Measurements from ENCODE around the gene FAP.

DNA sequence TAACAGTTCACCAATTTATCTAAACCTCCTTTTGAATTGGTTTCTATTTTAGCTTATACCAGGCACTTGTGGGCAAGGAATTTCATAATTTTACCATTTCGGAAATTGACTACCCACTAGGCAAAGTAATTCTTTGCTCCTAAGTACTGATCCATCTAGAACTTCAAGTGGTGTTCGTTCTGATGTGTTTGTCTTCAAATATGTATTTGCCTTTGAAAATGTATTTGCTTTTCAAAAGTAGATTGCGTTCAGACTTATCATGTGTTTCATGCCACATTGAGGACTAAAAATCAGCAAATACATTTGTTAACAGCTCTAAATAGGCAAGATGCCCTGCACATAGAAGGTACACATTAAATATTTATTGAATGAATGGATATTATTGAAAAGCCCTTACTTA is 48.5 kb upstream of the FAP start:
- TF ChIP-seq, protein P1, sequence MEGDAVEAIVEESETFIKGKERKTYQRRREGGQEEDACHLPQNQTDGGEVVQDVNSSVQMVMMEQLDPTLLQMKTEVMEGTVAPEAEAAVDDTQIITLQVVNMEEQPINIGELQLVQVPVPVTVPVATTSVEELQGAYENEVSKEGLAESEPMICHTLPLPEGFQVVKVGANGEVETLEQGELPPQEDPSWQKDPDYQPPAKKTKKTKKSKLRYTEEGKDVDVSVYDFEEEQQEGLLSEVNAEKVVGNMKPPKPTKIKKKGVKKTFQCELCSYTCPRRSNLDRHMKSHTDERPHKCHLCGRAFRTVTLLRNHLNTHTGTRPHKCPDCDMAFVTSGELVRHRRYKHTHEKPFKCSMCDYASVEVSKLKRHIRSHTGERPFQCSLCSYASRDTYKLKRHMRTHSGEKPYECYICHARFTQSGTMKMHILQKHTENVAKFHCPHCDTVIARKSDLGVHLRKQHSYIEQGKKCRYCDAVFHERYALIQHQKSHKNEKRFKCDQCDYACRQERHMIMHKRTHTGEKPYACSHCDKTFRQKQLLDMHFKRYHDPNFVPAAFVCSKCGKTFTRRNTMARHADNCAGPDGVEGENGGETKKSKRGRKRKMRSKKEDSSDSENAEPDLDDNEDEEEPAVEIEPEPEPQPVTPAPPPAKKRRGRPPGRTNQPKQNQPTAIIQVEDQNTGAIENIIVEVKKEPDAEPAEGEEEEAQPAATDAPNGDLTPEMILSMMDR (conservative IDR thresholded peaks at IDR 0.05): no peak
- TF ChIP-seq EZH2 (IDR thresholded peaks at IDR 0.05; ENCODE audit: low read depth): no peak

Data from PC-9 (cell line).